ENCODE measurements around the gene KCNG4. TPM values are rescaled to one million over a fixed set of nuclear protein-coding genes. Genes with fewer than 3 reads are reported as not detected.
"Not testable (repeated sequence)": the region's sequence is repeated elsewhere in the genome, so short reads cannot be mapped to it uniquely, and the experiment has no call there.

The KCNG4 gene
- total RNA-seq, 1 donor from 2014 or later, result not detected

- peaks cover 7% of the 10 kb centered on the region for H3K4me1 Mint-ChIP-seq
- no peaks in the 10 kb centered on the region for H3K79me2 ChIP-seq (ENCODE audit: low read depth)
- no peaks in the 10 kb centered on the region for H3F3A ChIP-seq (ENCODE audit: low read depth)
- H3K4me1 ChIP-seq, result peaks cover 8% of the 10 kb centered on the region
- H3K9me3 ChIP-seq (ENCODE audit: low read depth), result no peaks in the 10 kb centered on the region
- DNase-seq (ENCODE audit: low spot score), result no peak
- H3K9me3 Mint-ChIP-seq, result no peaks in the 10 kb centered on the region
- no peak overlapping the region for H3K9ac ChIP-seq
- H3K27me3 ChIP-seq, result no peaks in the 10 kb centered on the region
- peak overlapping the region; percentile 10 for H3K4me3 Mint-ChIP-seq
- TF ChIP-seq EZH2phosphoT487 (IDR thresholded peaks at IDR 0.05) (no peak), EZH2 (IDR thresholded peaks at IDR 0.05) (no peak), CTCF (IDR thresholded peaks at IDR 0.05) (no peak)
- H3K27ac ChIP-seq, result no peak overlapping the region
- peaks cover 10% of the 10 kb centered on the region for H3K27me3 Mint-ChIP-seq (ENCODE audit: insufficient read depth, low read depth)
- no peaks in the 10 kb centered on the region for H3K36me3 ChIP-seq
- H3K4me2 ChIP-seq, result no peak overlapping the region
- no peak overlapping the region for H2AFZ ChIP-seq (replicated peaks)
- H3K4me3 ChIP-seq, result no peak overlapping the region
- H4K20me1 ChIP-seq (ENCODE audit: low read depth), result no peaks in the 10 kb centered on the region
- H3K36me3 Mint-ChIP-seq, result no peaks in the 10 kb centered on the region
- peak overlapping the region; percentile 74 for H3K27ac Mint-ChIP-seq
These were observed 32.6 kb downstream of the KCNG4 start for GRCh38 chr16:84207251-84207650.

DNA sequence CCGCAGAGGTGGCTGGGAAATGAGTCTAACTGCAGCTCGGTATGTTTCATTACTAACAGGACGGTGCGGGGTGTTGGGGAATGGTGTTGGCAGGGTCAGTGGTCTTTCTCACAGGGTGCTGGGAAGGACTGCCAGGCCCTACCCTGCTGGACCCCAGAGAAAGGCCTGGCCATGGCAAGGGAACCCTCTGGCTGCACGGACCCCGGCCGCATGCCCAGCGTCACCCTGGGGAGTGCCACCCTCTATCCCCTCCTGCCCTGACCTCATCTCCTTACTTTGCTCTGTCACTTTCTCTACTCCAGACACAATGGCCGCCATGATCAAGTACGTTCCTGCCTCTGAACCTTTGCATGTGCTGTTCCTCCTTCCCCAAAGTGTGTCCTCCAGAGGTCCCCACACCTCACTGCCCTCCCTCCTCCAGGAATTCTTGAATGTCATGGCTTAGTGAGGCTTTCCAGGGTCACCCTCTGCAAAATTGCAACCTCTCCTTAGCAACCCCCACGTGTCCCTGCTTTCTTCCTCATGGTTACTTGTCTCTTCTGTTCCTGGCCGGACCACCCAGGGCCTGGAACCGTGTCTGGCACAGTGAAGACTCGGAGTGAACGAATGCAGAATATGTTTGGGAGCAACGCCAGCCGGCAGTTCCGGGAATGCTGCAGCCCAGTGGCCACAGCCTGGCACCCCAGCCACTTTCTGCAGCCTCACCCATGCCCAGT is 33.7 kb downstream of the KCNG4 start:
- Mint-ChIP-seq H3K27ac (peak overlapping the region; percentile 21), H3K9me3 (no peaks in the 10 kb centered on the region), H3K36me3 (no peaks in the 10 kb centered on the region), H3K27me3 (ENCODE audit: insufficient read depth, low read depth) (peaks cover 10% of the 10 kb centered on the region), H3K4me3 (no peak overlapping the region), H3K4me1 (peaks cover 7% of the 10 kb centered on the region)
- H3K9me3 ChIP-seq (ENCODE audit: low read depth), result no peaks in the 10 kb centered on the region
- no peaks in the 10 kb centered on the region for H3K36me3 ChIP-seq
- H3K79me2 ChIP-seq (ENCODE audit: low read depth), result no peaks in the 10 kb centered on the region
- H3K4me2 ChIP-seq, result no peak overlapping the region
- H4K20me1 ChIP-seq (ENCODE audit: low read depth), result no peaks in the 10 kb centered on the region
- no peak overlapping the region for H2AFZ ChIP-seq (replicated peaks)
- H3K27me3 ChIP-seq, result no peaks in the 10 kb centered on the region
- no peak for DNase-seq (ENCODE audit: low spot score)
- H3K9ac ChIP-seq, result no peak overlapping the region
- H3K4me1 ChIP-seq, result peaks cover 8% of the 10 kb centered on the region
- H3K27ac ChIP-seq, result no peak overlapping the region
- no peak for TF ChIP-seq EZH2 (IDR thresholded peaks at IDR 0.05)
- TF ChIP-seq EZH2phosphoT487 (IDR thresholded peaks at IDR 0.05), result no peak
- TF ChIP-seq CTCF (IDR thresholded peaks at IDR 0.05), result no peak
- H3K4me3 ChIP-seq, result no peak overlapping the region
- no peaks in the 10 kb centered on the region for H3F3A ChIP-seq (ENCODE audit: low read depth)

DNA sequence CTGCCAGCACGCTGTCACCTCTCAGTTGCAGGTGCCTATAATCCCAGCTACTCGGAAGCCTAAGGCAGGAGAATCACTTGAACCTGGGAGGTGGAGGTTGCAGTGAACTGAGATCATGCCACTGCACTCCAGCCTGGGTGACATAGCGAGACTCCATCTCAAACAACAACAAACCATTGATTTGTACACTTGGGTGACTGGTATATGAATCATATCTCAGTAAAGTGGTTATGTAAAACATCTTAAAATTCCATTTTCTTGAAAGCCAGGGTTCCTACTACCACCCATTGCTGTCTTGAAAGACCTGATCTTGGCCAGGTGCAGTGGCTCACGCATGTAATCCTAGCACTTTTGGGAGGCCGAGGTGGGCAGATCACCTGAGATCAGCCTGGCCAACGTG is 34.7 kb downstream of the KCNG4 start:
- H3K27me3 Mint-ChIP-seq (ENCODE audit: insufficient read depth, low read depth); H3K4me1 ChIP-seq; H3K36me3 Mint-ChIP-seq; H3K79me2 ChIP-seq (ENCODE audit: low read depth); H4K20me1 ChIP-seq (ENCODE audit: low read depth); H3K27ac Mint-ChIP-seq; H3K36me3 ChIP-seq; H3K27me3 ChIP-seq; H3K4me2 ChIP-seq; H2AFZ ChIP-seq (replicated peaks); H3K9me3 ChIP-seq (ENCODE audit: low read depth); H3K9ac ChIP-seq; H3K27ac ChIP-seq; H3K9me3 Mint-ChIP-seq; H3K4me1 Mint-ChIP-seq; H3K4me3 Mint-ChIP-seq; H3K4me3 ChIP-seq; DNase-seq (ENCODE audit: low spot score); H3F3A ChIP-seq (ENCODE audit: low read depth): not testable (repeated sequence)

GRCh38 chr16:84204551-84204950 is 35.3 kb downstream of the KCNG4 start:
- not testable (repeated sequence) for H3F3A ChIP-seq (ENCODE audit: low read depth); H3K4me3 ChIP-seq; H3K4me2 ChIP-seq; H3K79me2 ChIP-seq (ENCODE audit: low read depth); H2AFZ ChIP-seq (replicated peaks); H3K36me3 ChIP-seq; H3K36me3 Mint-ChIP-seq; H3K27me3 Mint-ChIP-seq (ENCODE audit: insufficient read depth, low read depth); H3K9me3 ChIP-seq (ENCODE audit: low read depth); H3K4me1 Mint-ChIP-seq; H3K27ac ChIP-seq; H3K9ac ChIP-seq; H3K9me3 Mint-ChIP-seq; H3K27ac Mint-ChIP-seq; H3K4me3 Mint-ChIP-seq; DNase-seq (ENCODE audit: low spot score); H3K27me3 ChIP-seq; H4K20me1 ChIP-seq (ENCODE audit: low read depth); H3K4me1 ChIP-seq

Measured in neural progenitor cell (in vitro differentiated cells).